ENCODE results near the gene NTM. TPM values are rescaled to one million over a fixed set of nuclear protein-coding genes. Genes with fewer than 3 reads are reported as not detected.

Gene NTM
- polyA plus RNA-seq, 1 donor from 2014 or later, result 39.4 TPM

DNA sequence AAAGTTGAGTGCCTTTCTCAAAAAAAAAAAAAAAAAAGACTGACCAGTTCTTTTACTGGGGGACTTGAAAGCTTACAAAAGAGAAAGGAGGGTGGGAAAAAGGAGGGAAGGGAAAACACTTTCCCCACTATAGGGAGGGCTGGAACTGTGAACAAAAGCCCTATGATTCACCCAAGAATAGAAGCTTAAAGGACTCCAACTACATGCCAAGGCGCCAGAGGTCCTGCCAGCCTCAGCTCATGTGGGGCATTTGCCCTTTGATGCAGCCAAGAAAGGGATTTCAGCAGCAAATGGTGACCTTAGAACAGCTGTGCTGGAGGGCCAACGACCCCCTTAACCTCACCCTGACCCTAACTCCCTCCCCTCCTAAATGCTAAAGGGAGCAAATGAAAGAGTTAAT, 160.0 kb downstream of the NTM start:
- Histone ChIP-seq H3K9me2 (ENCODE audit: insufficient read depth, low read length) (no peaks in the 10 kb centered on the region), H3K36me3 (ENCODE audit: insufficient read depth, low read length) (no peaks in the 10 kb centered on the region), H3F3A (ENCODE audit: insufficient read depth, low read length, poor library complexity, severe bottlenecking) (no peaks in the 10 kb centered on the region), H3K79me2 (replicated peaks; ENCODE audit: insufficient read depth, low read length) (no peaks in the 10 kb centered on the region), H3K4me3 (ENCODE audit: low read length) (no peak overlapping the region), H4K20me1 (ENCODE audit: insufficient read depth) (no peaks in the 10 kb centered on the region), H2AFZ (ENCODE audit: low read depth, low read length) (no peak overlapping the region), H3K4me2 (ENCODE audit: low read length) (no peak overlapping the region), H3K27ac (ENCODE audit: low read length) (no peak overlapping the region), H3K9ac (ENCODE audit: low read length) (no peak overlapping the region), H3K27me3 (ENCODE audit: insufficient read depth, low read depth, low read length) (no peaks in the 10 kb centered on the region), H3K9me3 (ENCODE audit: low read length) (no peaks in the 10 kb centered on the region)
- TF ChIP-seq, protein P1, sequence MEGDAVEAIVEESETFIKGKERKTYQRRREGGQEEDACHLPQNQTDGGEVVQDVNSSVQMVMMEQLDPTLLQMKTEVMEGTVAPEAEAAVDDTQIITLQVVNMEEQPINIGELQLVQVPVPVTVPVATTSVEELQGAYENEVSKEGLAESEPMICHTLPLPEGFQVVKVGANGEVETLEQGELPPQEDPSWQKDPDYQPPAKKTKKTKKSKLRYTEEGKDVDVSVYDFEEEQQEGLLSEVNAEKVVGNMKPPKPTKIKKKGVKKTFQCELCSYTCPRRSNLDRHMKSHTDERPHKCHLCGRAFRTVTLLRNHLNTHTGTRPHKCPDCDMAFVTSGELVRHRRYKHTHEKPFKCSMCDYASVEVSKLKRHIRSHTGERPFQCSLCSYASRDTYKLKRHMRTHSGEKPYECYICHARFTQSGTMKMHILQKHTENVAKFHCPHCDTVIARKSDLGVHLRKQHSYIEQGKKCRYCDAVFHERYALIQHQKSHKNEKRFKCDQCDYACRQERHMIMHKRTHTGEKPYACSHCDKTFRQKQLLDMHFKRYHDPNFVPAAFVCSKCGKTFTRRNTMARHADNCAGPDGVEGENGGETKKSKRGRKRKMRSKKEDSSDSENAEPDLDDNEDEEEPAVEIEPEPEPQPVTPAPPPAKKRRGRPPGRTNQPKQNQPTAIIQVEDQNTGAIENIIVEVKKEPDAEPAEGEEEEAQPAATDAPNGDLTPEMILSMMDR (IDR thresholded peaks at IDR 0.05; ENCODE audit: poor library complexity, severe bottlenecking), result no peak
- TF ChIP-seq, protein P2, sequence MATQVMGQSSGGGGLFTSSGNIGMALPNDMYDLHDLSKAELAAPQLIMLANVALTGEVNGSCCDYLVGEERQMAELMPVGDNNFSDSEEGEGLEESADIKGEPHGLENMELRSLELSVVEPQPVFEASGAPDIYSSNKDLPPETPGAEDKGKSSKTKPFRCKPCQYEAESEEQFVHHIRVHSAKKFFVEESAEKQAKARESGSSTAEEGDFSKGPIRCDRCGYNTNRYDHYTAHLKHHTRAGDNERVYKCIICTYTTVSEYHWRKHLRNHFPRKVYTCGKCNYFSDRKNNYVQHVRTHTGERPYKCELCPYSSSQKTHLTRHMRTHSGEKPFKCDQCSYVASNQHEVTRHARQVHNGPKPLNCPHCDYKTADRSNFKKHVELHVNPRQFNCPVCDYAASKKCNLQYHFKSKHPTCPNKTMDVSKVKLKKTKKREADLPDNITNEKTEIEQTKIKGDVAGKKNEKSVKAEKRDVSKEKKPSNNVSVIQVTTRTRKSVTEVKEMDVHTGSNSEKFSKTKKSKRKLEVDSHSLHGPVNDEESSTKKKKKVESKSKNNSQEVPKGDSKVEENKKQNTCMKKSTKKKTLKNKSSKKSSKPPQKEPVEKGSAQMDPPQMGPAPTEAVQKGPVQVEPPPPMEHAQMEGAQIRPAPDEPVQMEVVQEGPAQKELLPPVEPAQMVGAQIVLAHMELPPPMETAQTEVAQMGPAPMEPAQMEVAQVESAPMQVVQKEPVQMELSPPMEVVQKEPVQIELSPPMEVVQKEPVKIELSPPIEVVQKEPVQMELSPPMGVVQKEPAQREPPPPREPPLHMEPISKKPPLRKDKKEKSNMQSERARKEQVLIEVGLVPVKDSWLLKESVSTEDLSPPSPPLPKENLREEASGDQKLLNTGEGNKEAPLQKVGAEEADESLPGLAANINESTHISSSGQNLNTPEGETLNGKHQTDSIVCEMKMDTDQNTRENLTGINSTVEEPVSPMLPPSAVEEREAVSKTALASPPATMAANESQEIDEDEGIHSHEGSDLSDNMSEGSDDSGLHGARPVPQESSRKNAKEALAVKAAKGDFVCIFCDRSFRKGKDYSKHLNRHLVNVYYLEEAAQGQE (IDR thresholded peaks at IDR 0.05; ENCODE audit: borderline replicate concordance), result no peak
- TF ChIP-seq SMC3 (conservative IDR thresholded peaks at IDR 0.05; ENCODE audit: poor library complexity), result no peak
- no peak for TF ChIP-seq EP300 (conservative IDR thresholded peaks at IDR 0.05; ENCODE audit: poor library complexity, severe bottlenecking)
- TF ChIP-seq EZH2 (IDR thresholded peaks at IDR 0.05; ENCODE audit: borderline replicate concordance, insufficient read depth, low read length, poor library complexity, severe bottlenecking), result no peak
- TF ChIP-seq MXI1 (conservative IDR thresholded peaks at IDR 0.05; ENCODE audit: poor library complexity, severe bottlenecking), result no peak
- TF ChIP-seq POLR2AphosphoS5 (IDR thresholded peaks at IDR 0.05), result no peak
- no peak for TF ChIP-seq RAD21 (conservative IDR thresholded peaks at IDR 0.05)
- TF ChIP-seq TAF1 (IDR thresholded peaks at IDR 0.05; ENCODE audit: low read depth), result no peak

DNA sequence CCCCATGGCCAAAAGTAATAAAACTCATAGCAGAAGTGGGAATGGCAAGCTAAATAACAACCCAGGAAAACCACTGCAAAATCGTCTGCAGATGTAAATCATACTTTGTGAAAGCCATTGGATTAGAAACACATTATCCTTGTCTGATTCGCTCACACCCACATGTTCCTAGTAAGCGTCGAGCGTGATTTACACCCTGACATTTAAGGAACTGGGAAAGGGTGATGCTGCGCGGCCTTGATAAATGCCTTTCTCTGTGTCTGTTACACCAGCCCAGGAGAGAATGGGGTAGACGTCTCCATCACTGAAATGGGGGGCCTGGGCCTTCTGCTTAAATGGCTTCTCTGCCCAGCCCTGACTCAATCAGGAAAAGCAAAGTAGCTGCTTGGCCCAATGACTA, 162.7 kb downstream of the NTM start:
- Histone ChIP-seq H3K27me3 (ENCODE audit: insufficient read depth, low read depth, low read length) (no peaks in the 10 kb centered on the region), H3K79me2 (replicated peaks; ENCODE audit: insufficient read depth, low read length) (no peaks in the 10 kb centered on the region), H3K36me3 (ENCODE audit: insufficient read depth, low read length) (no peaks in the 10 kb centered on the region), H3K9me3 (ENCODE audit: low read length) (no peaks in the 10 kb centered on the region), H3K9me2 (ENCODE audit: insufficient read depth, low read length) (no peaks in the 10 kb centered on the region), H3K27ac (ENCODE audit: low read length) (no peak overlapping the region), H4K20me1 (ENCODE audit: insufficient read depth) (no peaks in the 10 kb centered on the region), H3K4me2 (ENCODE audit: low read length) (no peak overlapping the region), H3K9ac (ENCODE audit: low read length) (no peak overlapping the region), H2AFZ (ENCODE audit: low read depth, low read length) (no peak overlapping the region), H3K4me3 (ENCODE audit: low read length) (no peak overlapping the region), H3F3A (ENCODE audit: insufficient read depth, low read length, poor library complexity, severe bottlenecking) (no peaks in the 10 kb centered on the region)
- TF ChIP-seq, protein P1 (IDR thresholded peaks at IDR 0.05; ENCODE audit: poor library complexity, severe bottlenecking), result no peak
- no peak for TF ChIP-seq SMC3 (conservative IDR thresholded peaks at IDR 0.05; ENCODE audit: poor library complexity)
- no peak for TF ChIP-seq TAF1 (IDR thresholded peaks at IDR 0.05; ENCODE audit: low read depth)
- TF ChIP-seq EP300 (conservative IDR thresholded peaks at IDR 0.05; ENCODE audit: poor library complexity, severe bottlenecking), result no peak
- TF ChIP-seq RAD21 (conservative IDR thresholded peaks at IDR 0.05), result no peak
- TF ChIP-seq POLR2AphosphoS5 (IDR thresholded peaks at IDR 0.05), result no peak

Data from neural cell (in vitro differentiated cells).